Activated naive CD4-positive, alpha-beta T cell treated with anti-CD3 and anti-CD28 coated beads, Interleukin-2, amount 50 U/mL, for 72 hours (primary cell): Measurements from ENCODE around the gene SLC7A7. TPM values are rescaled to one million over a fixed set of nuclear protein-coding genes. Genes with fewer than 3 reads are reported as not detected.
A peak's percentile ranks its signal among the peaks of the same experiment; 100 is the strongest.
"Not testable (repeated sequence)": the region's sequence is repeated elsewhere in the genome, so short reads cannot be mapped to it uniquely, and the experiment has no call there.

Experiments used
- ATAC-seq, 2 donors: fragments of 150-1000 bp; cut with Tn5 transposase; 2 replicates each; pipeline ENCODE4 v1.10.0; 2021; ENCODE audit warnings: mild to moderate bottlenecking in 2 of 2, moderate library complexity in 2 of 2
- DNase-seq, 2 donors: peaks; one replicate each; pipeline ENCODE4 v3.0.0; 2021 to 2022; ENCODE audit warnings: low spot score in 2 of 2
- H3K27ac Mint-ChIP-seq, 2 donors: one replicate each; pipeline ENCODE4 v1.8.0; 2022; ENCODE audit warnings: mild to moderate bottlenecking in 2 of 2, mixed read lengths in 2 of 2
- H3K36me3 Mint-ChIP-seq, 2 donors: one replicate each; pipeline ENCODE4 v1.8.0; 2022; ENCODE audit warnings: mixed read lengths in 2 of 2
- H3K9me3 Mint-ChIP-seq, 2 donors: one replicate each; pipeline ENCODE4 v1.8.0; 2022; ENCODE audit warnings: mixed read lengths in 2 of 2
- total RNA-seq, 2 donors: library from RNA; stranded (reverse); gene quantifications; one replicate each; pipeline ENCODE4 v1.2.3, GENCODE V29; 2022

The SLC7A7 gene
- total RNA-seq, 2 donors from 2014 or later, result 0.46 to 0.78 TPM

- Mint-ChIP-seq H3K27ac (peak overlapping the region; percentile 66 to 82), H3K36me3 (no peaks in the 10 kb centered on the region), H3K9me3 (no peaks in the 10 kb centered on the region)
- no peak for ATAC-seq
- no peak for DNase-seq
These were observed 33.8 kb downstream of the SLC7A7 start for GRCh38 chr14:22781301-22781991.

DNA sequence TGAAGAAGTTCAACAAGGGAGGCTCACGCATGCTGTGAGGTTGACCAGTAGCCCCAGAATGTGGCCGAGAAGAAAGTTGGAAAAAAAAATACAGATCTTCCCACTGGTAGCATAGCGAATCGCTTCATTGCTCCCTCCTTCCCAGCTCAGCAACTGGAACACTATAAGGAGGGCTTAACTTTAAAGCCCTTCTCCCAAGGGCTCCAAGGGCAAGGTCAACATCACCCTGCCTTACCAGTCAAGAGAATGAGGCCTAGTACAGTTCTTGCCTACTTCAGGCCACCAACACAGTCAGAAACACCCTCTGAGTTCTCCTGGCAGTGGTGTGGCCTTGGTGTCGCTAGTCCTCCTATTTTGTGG is 34.3 kb downstream of the SLC7A7 start:
- no peak for DNase-seq
- Mint-ChIP-seq H3K36me3 (no peaks in the 10 kb centered on the region), H3K27ac (no peak overlapping the region), H3K9me3 (no peaks in the 10 kb centered on the region)
- no peak for ATAC-seq

DNA sequence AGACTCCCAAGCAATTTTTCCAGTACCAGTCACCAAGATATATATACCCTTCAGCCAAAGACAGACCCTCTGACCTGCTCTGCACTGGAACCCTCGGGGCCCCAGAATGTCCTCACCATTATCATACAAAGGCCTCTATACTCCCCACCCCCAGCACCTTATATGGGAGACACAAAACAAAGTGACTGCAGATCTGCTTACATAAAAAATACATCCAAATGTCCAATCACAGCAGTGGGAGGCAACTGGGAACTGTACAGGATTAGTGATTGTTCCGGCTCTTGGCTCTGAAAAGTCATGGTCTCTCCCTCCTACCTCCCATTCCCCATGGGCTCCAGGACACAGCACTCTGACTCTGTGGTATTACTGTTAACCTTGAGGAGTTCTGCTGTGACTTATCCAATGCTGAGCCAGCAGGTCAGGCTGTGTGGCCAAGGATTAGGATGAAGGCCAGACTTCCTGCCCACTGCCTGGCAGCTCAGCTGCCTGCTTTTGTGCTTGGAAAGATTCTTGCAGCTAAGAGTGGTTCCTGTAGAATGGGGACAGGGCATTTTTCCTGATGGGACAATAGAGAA is 35.0 kb downstream of the SLC7A7 start:
- Mint-ChIP-seq H3K27ac (no peak overlapping the region), H3K36me3 (no peaks in the 10 kb centered on the region), H3K9me3 (no peaks in the 10 kb centered on the region)
- ATAC-seq, result no peak
- DNase-seq, result no peak

GRCh38 chr14:22778084-22778483 is 37.2 kb downstream of the SLC7A7 start:
- H3K36me3 Mint-ChIP-seq, result no peaks in the 10 kb centered on the region
- no peak overlapping the region for H3K27ac Mint-ChIP-seq
- H3K9me3 Mint-ChIP-seq, result no peaks in the 10 kb centered on the region
- DNase-seq, result no peak
- ATAC-seq, result no peak

DNA sequence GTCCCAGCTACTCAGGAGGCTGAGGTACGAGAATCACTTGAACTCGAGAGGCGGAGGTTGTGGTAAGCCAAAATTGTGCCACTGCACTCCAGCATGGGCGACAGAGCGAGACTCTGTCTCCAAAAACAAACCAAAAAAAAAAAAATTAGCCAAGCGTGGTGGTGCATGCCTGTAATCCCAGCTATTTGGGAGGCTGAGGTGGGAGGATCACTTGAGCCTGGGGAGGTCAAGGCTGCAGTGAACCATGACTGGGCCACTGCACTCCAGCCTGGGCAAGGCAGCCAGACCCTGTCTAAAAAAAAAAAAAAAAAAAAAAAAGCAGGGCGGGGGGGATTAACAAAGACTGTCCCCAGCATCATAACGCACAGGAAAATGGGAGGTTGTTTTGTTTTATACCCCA is 38.4 kb downstream of the SLC7A7 start:
- not testable (repeated sequence) for H3K36me3 Mint-ChIP-seq, DNase-seq, ATAC-seq, H3K9me3 Mint-ChIP-seq, H3K27ac Mint-ChIP-seq

DNA sequence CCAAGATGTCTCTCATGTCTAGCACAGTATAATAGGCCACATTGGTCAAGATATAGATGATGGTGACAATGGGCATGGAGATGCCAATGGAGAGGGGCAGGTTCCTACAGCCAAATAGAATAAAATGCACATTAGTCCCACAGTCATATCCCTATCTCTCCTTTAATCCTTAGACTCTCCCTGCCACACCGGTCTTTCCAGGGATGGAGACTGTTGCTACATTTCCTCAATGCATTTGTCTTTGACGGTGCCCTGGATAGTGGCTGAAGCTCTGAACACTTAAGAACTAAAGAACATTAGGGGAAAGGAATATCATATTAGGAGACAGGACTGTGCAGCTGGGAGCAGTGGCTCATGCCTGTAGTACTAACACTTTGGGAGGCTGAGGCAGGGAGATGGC is 39.0 kb downstream of the SLC7A7 start:
- no peaks in the 10 kb centered on the region for H3K9me3 Mint-ChIP-seq
- DNase-seq (no peak), ATAC-seq (no peak)
- peaks cover 7 to 8% of the 10 kb centered on the region in 2 donors for H3K36me3 Mint-ChIP-seq
- H3K27ac Mint-ChIP-seq, result no peak overlapping the region

DNA sequence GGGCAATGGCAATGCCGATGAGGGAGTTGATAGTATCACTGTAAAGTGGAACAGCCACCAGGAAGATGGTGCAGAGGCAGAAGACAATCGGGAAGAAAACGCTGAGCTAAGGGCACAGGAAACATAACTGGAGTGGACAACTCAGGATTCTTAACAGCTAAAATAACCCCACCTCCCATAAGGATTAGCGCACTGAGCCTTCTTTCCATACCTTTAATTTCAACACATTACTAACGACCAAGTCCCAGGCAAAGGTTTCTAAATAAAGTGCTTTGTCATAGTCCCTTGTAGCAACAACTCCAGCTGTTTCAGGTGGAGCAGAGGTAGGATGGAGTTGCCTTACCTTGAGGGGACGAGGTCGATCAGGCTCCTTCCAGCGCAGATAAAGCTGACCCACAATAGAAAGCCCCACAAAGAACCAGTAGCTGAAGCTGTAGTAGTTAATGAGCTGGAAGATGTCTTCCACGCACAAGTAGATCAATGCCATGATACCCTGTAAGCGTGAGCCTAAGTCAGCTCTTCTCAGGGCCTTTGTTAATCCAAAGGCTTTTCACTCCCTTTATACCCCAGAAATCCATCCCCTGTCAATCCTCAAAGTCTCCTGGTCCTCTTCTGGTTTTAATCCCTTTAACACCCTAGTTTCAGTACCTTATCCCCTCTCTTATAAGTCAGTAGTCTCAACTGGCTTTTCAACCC is 41.1 kb downstream of the SLC7A7 start:
- Mint-ChIP-seq H3K27ac (peak overlapping the region; percentile 3 to 14), H3K9me3 (no peaks in the 10 kb centered on the region), H3K36me3 (peaks cover 25% of the 10 kb centered on the region in 2 donors)
- ATAC-seq (no peak), DNase-seq (no peak)

DNA sequence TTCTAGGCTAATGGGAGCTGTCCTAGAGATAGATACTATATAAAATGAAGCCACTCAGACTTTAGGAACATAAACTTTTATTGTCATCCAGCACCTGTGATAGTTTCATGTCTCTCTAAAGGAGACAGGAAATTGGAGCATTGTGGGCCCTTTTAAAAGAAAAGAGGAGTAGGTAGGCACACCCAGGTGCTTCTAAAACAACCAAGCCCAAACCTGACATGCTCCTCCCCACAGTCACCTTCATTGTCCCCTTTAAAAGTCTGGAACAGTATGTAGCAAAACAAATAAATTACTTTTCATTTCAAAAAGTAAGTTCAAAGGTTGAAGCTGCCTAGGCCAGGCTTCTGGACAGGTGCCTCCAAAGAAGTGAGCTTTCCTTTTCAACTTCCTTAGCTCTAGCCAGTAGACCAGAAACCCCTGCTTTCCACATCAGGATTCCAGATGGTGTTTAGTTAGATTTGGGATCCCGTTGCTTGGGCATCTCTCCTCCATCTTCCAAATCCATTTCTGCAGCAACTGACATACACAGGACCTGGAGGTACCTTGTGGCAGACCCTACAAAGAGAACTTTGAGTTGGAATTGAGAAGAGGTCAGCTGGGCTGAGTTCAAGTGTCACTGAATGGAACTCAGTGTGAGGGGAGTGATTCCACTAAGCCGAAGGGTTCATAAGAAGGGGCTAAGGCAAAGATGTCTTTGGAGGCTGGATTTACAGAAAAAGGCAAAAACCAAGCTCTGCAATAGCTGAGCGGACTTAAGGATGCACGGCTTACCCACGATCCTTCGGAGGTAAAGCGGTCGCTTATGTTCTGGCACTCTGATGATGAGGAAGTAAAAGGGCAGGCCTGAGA is 41.8 kb downstream of the SLC7A7 start:
- DNase-seq (no peak), ATAC-seq (no peak)
- peak overlapping the region in 1 of 2 donors; percentile 14 for H3K27ac Mint-ChIP-seq
- peaks cover 27 to 29% of the 10 kb centered on the region in 2 donors for H3K36me3 Mint-ChIP-seq
- H3K9me3 Mint-ChIP-seq, result no peaks in the 10 kb centered on the region

GRCh38 chr14:22772725-22773124 is 42.5 kb downstream of the SLC7A7 start:
- no peak for ATAC-seq
- Mint-ChIP-seq H3K27ac (no peak overlapping the region), H3K9me3 (no peaks in the 10 kb centered on the region), H3K36me3 (peaks cover 31 to 32% of the 10 kb centered on the region in 2 donors)
- no peak for DNase-seq

DNA sequence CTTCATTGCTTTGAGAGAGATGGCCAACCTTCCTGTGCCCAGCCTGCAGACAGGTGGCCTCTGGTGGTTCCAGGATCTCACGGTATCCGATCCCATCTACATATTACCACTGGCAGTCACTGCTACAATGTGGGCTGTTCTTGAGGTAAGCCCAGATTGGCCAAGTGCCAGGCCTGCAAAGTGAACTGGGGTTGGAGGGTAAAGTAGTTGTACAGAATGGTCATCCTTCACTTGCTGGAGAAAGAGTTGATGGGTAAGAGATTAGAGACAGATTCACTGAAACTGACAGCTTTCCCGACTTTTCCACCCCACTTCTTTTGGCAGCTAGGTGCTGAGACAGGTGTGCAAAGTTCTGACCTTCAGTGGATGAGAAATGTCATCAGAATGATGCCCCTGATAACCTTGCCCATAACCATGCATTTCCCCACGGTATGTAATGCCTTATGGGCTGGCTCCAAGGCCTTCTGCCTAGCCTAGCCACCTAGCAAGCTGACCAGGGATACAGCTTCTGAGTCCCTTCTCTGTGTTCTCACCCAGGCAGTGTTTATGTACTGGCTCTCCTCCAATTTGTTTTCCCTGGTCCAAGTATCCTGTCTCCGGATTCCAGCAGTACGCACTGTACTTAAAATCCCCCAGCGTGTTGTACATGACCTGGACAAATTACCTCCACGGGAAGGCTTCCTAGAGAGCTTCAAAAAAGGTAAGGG is 44.6 kb downstream of the SLC7A7 start:
- ATAC-seq, result no peak
- Mint-ChIP-seq H3K9me3 (peaks cover 0 to 3% of the 10 kb centered on the region in 2 donors), H3K36me3 (peaks cover 49% of the 10 kb centered on the region in 2 donors), H3K27ac (no peak overlapping the region)
- no peak for DNase-seq

GRCh38 chr14:22769369-22769768 is 45.9 kb downstream of the SLC7A7 start:
- H3K27ac Mint-ChIP-seq, result peak overlapping the region in 1 of 2 donors; percentile 86
- H3K9me3 Mint-ChIP-seq, result peaks cover 0 to 3% of the 10 kb centered on the region in 2 donors
- DNase-seq (no peak), ATAC-seq (no peak)
- H3K36me3 Mint-ChIP-seq, result peaks cover 49 to 56% of the 10 kb centered on the region in 2 donors

- no peak for DNase-seq
- Mint-ChIP-seq H3K36me3 (peaks cover 49 to 56% of the 10 kb centered on the region in 2 donors), H3K27ac (peak overlapping the region in 1 of 2 donors; percentile 24), H3K9me3 (peaks cover 0 to 3% of the 10 kb centered on the region in 2 donors)
- no peak for ATAC-seq
These were observed 46.3 kb downstream of the SLC7A7 start for GRCh38 chr14:22768947-22769346.

GRCh38 chr14:22767323-22767589 is 48.0 kb downstream of the SLC7A7 start:
- H3K27ac Mint-ChIP-seq, result peak overlapping the region; percentile 96 to 99
- DNase-seq, result no peak
- ATAC-seq, result no peak
- peaks cover 51 to 66% of the 10 kb centered on the region in 2 donors for H3K36me3 Mint-ChIP-seq
- peaks cover 3 to 8% of the 10 kb centered on the region in 2 donors for H3K9me3 Mint-ChIP-seq

- Mint-ChIP-seq H3K27ac (peak within 1 kb of the TSS; percentile 96 to 99), H3K36me3 (peaks cover 55 to 68% of the 10 kb centered on the region in 2 donors), H3K9me3 (peaks cover 3 to 13% of the 10 kb centered on the region in 2 donors)
- ATAC-seq, result peak; percentile 82 to 89
- DNase-seq, result peak; percentile 92 to 96
These were observed 48.5 kb downstream of the SLC7A7 start, which contains the start of gene OXA1L for GRCh38 chr14:22766457-22767322. TSS of gene OXA1L (plus strand) at chr14:22766688. CDS start at chr14:22766702, 14 bp downstream.

- H3K27ac Mint-ChIP-seq, result no peak overlapping the region
- DNase-seq (no peak), ATAC-seq (no peak)
- peaks cover 3 to 20% of the 10 kb centered on the region in 2 donors for H3K9me3 Mint-ChIP-seq
- H3K36me3 Mint-ChIP-seq, result peaks cover 50 to 65% of the 10 kb centered on the region in 2 donors
These were observed 50.9 kb downstream of the SLC7A7 start for GRCh38 chr14:22764382-22764781.
